ENCODE results near the gene ADIRF.
"Not testable (repeated sequence)": the region's sequence is repeated elsewhere in the genome, so short reads cannot be mapped to it uniquely, and the experiment has no call there.

Gene ADIRF

GRCh38 chr10:86946213-86947155, 21.8 kb upstream of the ADIRF start:
- DNase-seq: peak; percentile 52

- not testable (repeated sequence) for DNase-seq
These were observed 20.5 kb upstream of the ADIRF start for GRCh38 chr10:86947806-86948205.

DNA sequence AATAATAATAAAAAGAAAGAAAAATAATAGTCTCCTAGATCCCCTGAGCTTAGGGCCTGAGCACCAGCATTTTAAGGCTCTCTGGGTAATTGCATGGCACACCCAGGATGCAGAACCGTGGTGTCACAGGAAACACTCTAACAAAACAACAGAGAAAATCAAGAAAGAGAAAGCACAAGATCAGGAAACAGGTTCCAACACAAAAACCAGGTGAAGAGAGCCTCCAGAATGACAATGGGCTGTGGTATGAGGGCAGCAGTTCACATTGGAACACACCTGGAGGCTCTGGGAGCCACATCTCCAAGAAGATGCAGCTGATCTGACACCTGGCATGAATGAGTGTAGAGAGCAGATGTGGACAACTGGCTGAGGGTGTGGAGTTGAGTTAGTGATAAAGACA, 17.9 kb upstream of the ADIRF start:
- DNase-seq: no peak

GRCh38 chr10:86951184-86951761, 17.0 kb upstream of the ADIRF start:
- no peak for DNase-seq

- no peak for DNase-seq
These were observed 16.2 kb upstream of the ADIRF start for GRCh38 chr10:86952106-86952505.

DNA sequence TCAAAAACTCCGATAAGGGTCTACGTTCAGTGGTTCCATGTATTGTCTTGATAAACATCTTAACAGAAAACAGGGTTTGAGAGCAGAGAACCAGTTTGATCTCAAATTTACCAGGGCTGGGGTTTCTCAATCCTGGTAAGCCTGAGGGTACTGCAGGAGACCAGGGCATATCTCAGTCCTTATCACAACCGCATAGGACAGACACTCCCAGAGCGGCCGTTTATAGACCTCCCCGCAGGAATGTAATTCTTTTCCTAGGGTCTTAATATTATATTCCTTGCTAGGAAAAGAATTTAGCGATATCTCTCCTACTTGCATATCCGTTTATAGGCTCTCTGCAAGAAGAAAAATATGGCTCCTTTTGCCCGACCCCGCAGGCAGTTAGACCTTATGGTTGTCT, 15.6 kb upstream of the ADIRF start:
- DNase-seq: not testable (repeated sequence)

- no peak for DNase-seq
These were observed 14.3 kb upstream of the ADIRF start for GRCh38 chr10:86953747-86954680.

DNA sequence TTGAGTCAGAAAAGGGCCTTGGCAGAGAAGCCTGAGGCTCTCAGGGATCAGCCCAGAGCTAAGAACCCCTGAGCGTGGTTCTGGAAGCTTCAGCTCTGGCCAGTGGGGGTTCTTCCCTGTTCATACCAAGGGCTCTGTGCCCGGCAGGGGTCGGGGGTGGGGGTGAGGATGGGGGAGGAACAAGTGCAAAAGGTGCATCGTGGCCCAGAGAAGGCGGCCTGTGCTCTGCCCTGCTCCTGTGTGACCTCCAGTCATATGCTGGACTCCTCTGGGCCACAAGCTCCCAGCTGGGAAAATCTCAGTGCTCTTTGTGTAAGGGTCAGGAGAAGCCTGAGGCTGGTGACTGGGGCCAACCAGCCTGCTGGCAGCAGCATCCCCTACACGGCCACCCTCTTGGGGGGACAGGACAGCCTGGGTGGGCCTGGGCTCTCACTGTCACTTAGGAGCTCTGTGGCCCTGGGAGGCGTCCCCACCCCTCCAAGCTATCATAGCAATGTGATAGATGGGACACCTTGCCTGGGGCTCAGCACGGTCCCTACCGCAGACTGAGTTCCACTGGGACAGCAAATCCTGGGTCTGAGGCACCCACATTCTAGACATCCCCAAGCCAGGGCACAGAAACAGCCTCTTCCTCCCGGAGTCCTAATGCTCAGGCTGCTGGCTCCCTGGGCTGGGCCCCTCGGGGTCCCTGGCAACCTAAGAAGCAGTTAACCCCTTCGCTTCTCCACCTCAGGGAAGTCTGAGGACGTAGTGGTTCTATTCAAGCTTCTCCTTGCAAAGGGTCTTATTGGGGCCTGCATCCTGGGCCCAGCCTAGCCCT, 13.4 kb upstream of the ADIRF start:
- no peak for DNase-seq

- no peak for DNase-seq
These were observed 12.6 kb upstream of the ADIRF start for GRCh38 chr10:86955501-86956194.

DNA sequence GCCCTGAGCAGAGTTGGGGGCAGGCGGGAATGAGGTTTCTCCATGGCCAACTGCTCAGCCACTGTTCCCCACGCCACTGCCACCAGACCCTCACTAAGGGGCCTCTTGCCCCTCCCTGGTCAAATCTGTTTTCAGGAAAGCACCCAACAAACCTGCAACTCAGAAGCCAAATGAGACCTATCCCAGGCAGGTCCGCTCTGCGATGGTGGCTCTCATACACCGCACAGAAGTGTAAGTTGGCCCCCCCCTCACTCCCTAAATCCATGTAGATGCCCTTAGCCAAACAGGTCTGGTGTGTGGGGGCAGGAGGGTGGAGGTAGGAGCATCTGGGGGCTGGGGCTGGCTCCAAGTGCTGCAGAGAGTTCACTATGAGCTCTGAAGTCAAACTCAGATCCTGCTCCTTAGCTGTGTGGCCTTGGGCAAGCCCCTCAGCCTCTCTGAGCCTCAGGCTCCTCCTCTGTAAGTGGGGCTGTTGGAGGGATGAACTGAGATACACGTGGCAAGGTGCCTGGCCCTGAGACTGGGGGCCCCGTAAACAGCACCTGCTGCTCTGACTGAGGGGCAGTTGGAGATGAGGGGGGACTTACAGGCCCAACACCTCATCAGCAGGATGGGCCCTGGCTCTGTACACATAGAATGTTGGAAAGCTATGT, 12.0 kb upstream of the ADIRF start:
- no peak for DNase-seq

GRCh38 chr10:86956848-86957448, 11.3 kb upstream of the ADIRF start:
- DNase-seq: no peak

DNA sequence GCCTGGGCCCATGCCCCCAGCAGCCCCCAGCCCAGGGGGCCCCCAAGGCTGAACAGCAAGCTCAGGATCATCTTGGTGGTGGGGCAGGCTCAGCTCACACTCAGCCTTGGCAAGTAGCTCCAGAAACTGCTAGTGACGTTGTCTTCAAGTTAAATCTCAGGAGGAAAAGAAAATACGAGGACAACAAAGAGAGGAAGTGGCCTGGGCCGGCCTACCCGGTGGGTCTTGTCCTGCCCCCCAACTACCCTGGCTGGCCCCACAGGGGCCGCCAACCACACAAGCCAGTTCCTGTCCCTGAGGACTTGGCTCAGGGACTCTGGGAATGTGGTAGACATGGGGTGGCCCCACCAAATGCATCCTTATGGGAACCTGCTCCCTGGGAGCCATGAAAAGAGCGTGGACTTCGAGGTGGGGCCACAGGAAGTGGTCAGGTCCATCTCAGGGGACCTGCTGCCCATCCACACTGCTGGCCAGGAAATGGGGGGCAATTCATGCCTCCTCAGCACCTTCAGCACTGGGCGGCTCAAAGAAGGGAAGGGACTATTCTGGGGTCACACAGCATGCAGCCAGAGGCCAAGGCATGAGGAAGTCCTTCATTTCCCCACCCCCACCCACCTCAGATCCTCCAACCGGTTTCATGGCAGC, 10.7 kb upstream of the ADIRF start, which contains the start of gene MMRN2:
MMRN2 (minus strand) TSS at position 145 of the 645 bp plus-strand sequence; CDS start at position 71, 74 bp downstream.
- DNase-seq: no peak

DNA sequence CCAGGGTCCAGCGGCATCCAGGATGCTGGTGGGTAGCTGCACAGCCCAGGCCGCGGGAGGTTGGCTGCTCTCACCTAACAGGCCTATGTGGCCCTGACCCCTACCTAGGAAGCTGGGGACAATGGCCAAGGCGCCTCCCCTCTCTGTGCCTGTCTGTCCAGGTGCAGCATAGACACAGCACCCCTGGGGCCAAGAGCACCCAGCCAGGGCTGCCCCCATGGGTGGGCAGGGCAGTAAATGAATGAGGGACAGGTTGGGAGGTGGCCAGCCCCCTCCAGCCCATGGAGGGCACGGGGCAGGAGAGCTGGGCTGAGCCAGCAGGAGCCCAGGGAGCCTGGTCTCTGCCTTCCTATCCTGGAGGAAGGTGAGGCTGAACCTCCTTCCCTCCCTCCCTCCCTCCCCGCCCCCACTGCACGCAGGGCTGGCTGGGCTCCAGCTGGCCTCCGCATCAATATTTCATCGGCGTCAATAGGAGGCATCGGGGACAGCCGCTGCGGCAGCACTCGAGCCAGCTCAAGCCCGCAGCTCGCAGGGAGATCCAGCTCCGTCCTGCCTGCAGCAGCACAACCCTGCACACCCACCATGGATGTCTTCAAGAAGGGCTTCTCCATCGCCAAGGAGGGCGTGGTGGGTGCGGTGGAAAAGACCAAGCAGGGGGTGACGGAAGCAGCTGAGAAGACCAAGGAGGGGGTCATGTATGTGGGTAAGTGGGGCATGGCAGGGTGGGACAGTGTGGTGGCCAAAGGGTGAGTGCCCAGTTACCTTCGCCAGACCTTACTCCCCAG, 10.0 kb upstream of the ADIRF start, which contains the start of gene SNCG:
SNCG (plus strand) TSS at position 484 of the 785 bp plus-strand sequence; CDS start at position 583, 99 bp downstream.
- DNase-seq: peak; percentile 64

- peak; percentile 16 for DNase-seq
These were observed 9.2 kb upstream of the ADIRF start for GRCh38 chr10:86958901-86959736.

DNA sequence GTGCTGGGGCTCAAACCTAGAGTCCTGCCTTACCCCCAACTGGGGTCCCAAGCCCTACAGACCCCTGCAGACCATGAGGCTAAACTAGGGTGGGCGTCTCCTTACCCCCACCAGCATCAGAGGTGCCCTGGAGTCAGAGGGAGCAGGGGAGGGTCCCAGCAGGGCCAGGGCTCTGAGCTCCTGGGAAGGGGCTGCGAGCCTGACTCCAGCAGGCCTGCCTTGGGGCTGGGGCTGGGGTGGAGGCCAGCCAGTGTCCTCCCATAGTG, 8.6 kb upstream of the ADIRF start:
- DNase-seq: no peak

- no peak for DNase-seq
These were observed 8.0 kb upstream of the ADIRF start for GRCh38 chr10:86960003-86960862.

DNA sequence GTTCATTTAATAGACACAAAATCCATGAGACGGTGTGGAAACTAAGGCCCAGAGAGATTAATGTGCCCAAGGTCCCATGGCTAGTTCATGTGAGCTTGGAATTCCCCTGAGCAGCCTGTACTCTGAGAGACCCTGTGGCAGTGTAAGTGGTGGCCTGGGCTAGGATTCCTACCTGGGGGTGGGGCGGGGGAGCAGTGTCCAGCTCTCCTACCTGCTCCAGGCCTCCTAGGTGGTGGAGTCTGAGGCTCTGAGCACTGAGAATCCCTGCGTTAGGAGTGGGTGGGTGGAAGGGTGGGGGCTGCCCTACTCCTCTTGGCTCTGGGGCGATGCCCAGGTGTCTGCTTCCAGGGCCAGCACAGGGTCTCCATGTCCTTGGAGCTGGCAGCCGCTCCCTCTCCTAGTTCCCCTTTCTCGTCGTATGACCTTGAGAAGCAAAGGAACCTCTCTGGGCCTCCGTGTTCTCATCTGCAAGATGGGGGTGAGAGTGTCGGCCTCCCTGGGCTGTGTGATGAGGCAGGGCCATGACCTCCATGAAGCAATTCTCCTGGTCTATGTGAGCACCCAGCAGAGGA, 7.3 kb upstream of the ADIRF start:
- no peak for DNase-seq

All from NCI-H510A (cell line).